ENCODE data around the gene ANKS6.
A peak's percentile ranks its signal among the peaks of the same experiment; 100 is the strongest.

DNA sequence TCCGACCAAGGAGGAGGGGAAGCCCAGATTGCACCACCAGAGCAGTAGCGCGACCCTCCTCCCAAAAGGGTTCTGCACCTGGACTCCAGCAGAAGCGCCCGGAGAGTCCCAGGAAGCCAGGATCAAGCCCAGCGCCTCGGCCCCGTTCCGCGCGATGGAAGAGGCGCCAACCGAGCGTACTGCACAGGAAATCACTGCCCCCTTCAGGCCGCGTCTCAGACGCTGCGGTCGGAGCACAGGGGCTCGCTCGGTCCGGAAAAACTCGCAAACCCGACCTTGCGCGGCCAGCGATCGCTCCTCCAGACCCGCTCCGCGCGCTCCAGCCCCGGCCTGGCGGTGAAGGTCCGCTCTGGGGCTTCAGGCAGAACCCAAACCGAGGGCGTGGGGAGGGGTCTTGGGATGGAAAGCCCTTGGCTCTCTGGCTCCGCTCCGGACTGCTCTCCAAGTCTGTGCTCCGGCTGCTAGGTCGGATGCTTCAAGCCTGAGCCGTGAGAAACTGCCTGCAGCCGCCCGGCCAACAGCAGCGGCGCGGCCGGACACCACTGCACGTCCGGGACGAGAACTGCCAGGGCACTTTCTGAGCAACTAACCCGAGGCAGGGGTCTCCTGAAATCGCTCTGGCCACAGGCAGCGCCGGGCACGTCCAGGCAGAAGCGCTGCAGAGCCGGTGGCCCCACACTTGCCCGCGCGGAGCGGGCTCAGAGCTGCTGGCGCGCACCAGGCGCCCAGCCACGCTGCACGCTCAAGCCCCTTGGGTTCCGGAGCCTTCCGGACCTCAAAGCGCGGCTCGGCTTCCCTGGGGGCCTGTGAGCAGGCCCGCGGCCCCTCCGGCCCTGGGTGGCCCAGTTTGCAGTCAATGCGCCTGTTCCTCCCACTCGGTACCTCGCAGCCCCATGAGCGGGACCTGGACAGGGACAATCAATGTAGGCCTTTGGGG lies 88.9 kb downstream of the ANKS6 start:
- TF ChIP-seq MXI1 (IDR thresholded peaks at IDR 0.05; ENCODE audit: borderline replicate concordance, low read depth, low read length) (no peak), MAZ (IDR thresholded peaks at IDR 0.05; ENCODE audit: borderline replicate concordance, low read depth, low read length) (peak; percentile 40; the same call in 1 of the 2 replicates), POLR2A (IDR thresholded peaks at IDR 0.05; ENCODE audit: low read depth, low read length) (no peak), NFE2L2 (IDR thresholded peaks at IDR 0.05; ENCODE audit: low read depth, low read length) (no peak)
- TF ChIP-seq, protein P1, sequence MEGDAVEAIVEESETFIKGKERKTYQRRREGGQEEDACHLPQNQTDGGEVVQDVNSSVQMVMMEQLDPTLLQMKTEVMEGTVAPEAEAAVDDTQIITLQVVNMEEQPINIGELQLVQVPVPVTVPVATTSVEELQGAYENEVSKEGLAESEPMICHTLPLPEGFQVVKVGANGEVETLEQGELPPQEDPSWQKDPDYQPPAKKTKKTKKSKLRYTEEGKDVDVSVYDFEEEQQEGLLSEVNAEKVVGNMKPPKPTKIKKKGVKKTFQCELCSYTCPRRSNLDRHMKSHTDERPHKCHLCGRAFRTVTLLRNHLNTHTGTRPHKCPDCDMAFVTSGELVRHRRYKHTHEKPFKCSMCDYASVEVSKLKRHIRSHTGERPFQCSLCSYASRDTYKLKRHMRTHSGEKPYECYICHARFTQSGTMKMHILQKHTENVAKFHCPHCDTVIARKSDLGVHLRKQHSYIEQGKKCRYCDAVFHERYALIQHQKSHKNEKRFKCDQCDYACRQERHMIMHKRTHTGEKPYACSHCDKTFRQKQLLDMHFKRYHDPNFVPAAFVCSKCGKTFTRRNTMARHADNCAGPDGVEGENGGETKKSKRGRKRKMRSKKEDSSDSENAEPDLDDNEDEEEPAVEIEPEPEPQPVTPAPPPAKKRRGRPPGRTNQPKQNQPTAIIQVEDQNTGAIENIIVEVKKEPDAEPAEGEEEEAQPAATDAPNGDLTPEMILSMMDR (conservative IDR thresholded peaks at IDR 0.05; ENCODE audit: low read depth, low read length) = peak; percentile 79
- TF ChIP-seq, protein P2, sequence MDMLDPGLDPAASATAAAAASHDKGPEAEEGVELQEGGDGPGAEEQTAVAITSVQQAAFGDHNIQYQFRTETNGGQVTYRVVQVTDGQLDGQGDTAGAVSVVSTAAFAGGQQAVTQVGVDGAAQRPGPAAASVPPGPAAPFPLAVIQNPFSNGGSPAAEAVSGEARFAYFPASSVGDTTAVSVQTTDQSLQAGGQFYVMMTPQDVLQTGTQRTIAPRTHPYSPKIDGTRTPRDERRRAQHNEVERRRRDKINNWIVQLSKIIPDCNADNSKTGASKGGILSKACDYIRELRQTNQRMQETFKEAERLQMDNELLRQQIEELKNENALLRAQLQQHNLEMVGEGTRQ (IDR thresholded peaks at IDR 0.05; ENCODE audit: low read depth, low read length) = no peak

Data from IMR-90 (cell line).